HG02885 (cell line): ENCODE data around the gene ZNF335.

Experiments used
- ATAC-seq: cut with Tn5 transposase; IDR thresholded peaks from one replicate; pipeline ENCODE4 v1.9.1; 2021; ENCODE audit warnings: mild to moderate bottlenecking; ENCODE audit not compliant: unreplicated experiment, poor library complexity

The ZNF335 gene

DNA sequence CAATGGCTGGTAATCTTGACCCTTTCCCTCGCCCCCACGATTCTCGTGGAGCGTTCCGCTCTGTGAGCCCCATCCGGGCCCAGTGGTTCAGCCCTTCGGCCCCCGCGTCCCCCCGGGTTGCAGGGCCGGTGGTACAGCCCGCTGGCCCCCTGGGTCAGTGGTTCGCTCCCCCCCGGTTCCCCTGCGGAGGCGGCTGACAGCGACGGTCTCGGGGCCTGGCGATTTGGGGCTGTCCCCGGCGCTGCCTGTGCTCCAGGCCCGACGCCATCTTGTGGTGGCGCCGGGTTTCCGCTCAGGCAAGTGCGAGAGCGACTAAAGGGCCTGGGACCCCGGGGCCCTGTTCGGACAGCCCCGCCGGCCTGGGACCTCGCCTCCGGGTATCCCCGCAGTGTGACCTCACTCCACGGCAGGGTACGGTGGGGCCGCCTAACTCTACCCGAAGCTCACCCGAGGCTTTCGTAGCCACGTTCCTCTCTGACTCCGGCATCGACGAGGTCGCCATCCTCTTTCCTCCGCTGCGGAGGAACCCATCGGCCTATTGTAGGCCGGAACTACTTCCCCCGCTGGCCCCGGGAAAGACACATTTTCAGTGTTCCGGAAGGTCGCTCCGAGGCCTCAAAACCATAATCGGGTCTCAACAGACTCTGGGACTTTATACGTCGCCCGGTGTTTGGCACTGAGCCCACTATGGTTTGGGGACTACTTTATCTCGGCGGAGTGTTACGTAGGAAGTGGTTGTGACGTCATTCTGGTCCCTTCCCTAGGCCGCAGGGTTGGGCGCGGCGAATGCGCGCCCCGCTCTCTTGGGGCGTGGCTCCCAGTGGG is at the start of gene ZNF335:
TSS of gene ZNF335 (minus strand) at position 529 of the 825 bp plus-strand sequence. CDS start 793 bp downstream, outside the sequence.
- ATAC-seq = peak; percentile 80

- ATAC-seq = no peak
These were observed 48.6 kb upstream of the ZNF335 start for GRCh38 chr20:46020555-46020954.

GRCh38 chr20:46018611-46019010 is 46.6 kb upstream of the ZNF335 start:
- no peak for ATAC-seq

DNA sequence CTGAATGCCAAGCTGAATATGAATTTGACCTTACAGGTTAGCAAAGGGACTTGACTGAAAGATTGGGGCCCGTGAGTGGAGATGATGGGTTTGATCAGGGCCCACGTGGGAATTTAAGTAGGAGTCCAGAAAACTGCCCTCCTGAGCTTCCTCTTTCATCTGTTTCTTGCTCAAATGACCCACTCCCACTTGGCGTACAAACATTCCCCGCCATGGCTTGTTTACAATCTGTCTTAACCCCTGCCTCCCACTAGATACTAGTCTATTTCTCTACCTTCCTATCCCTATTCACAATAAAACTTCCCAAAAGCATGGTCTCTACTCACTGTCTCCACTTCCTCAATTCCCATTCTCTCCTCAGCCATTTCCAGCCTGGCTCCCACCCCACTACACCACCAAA is 46.1 kb upstream of the ZNF335 start:
- ATAC-seq = no peak

DNA sequence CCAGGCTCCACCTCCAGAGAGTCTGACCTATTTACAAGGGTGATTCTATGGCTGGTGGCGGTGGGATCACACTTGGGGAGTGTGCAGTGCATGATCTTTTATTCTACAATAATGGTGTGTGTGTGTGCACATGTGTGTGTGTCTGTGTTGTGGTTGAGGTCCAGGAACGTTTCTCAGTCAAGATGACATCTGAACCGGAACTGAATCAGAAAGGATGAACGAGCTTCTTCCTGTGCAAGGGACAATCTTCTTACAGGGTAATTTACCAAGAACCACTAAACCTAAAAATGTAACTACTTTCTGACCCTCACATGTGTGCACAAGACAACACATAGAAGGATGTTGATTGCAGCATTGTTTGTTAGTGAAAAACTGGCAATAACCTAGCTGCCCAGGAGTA is 45.3 kb upstream of the ZNF335 start:
- ATAC-seq = no peak

GRCh38 chr20:46014517-46015396 is 42.8 kb upstream of the ZNF335 start:
- no peak for ATAC-seq

- ATAC-seq = peak; percentile 74
These were observed 42.0 kb upstream of the ZNF335 start for GRCh38 chr20:46013829-46014516.

DNA sequence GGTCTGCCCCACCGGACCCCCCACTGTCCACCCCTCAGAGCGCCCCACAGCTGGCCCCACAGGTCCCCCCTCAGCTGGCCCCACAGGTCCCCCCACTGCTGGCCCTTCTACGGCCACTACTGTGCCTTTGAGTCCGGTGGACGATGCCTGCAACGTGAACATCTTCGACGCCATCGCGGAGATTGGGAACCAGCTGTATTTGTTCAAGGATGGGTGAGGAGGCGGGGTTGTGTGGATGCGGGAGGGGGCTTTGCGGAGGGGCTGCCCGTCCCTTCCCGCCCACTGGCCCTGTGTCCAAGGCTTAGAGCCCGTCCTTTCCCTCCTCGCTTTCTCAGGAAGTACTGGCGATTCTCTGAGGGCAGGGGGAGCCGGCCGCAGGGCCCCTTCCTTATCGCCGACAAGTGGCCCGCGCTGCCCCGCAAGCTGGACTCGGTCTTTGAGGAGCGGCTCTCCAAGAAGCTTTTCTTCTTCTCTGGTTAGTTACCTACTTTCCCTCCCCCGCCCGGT is 41.4 kb upstream of the ZNF335 start:
- no peak for ATAC-seq

DNA sequence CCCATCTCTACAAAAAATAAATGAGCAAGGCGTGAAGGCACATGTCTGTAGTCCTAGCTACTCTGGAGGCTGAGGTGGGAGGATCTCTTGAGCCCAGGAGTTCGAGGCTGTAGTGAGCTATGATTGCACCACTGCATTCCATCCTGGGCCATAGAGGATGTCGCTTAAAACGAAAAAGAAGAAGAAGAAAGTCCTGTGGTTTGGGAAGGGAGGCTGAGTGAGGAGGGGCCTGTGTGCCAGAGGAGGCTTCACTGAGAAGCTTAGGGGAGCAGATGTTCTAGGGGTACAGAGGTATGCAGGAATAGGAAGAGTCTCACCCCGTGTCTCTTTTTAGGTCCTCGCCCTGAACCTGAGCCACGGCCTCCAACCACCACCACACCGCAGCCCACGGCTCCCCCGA is 40.9 kb upstream of the ZNF335 start:
- ATAC-seq = no peak

DNA sequence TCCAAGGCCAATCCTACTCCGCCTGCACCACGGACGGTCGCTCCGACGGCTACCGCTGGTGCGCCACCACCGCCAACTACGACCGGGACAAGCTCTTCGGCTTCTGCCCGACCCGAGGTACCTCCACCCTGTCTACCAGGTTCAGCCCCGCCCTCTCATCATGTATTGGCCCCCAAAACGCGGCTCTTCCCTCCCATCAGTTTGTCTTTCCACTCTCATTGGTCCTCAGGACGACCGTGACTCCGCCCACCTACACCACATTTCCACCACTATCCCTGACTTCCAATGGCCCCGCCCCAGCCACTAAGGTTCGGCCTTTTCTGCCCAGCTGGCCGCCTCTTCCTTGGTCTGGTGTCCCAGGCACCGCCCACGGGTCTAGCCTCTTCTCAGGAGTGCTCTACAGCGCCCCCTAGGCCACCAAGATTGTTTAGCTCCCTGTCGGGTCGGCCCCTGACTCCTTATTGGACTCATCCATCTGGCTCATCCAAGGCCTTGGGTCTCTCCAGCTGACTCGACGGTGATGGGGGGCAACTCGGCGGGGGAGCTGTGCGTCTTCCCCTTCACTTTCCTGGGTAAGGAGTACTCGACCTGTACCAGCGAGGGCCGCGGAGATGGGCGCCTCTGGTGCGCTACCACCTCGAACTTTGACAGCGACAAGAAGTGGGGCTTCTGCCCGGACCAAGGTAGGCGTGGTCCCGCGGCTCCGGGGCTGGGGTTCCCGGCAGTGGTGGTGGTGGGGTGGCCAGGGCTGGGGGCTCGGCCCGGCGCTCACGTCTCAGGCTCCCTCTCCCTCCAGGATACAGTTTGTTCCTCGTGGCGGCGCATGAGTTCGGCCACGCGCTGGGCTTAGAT is 39.9 kb upstream of the ZNF335 start:
- ATAC-seq = no peak

DNA sequence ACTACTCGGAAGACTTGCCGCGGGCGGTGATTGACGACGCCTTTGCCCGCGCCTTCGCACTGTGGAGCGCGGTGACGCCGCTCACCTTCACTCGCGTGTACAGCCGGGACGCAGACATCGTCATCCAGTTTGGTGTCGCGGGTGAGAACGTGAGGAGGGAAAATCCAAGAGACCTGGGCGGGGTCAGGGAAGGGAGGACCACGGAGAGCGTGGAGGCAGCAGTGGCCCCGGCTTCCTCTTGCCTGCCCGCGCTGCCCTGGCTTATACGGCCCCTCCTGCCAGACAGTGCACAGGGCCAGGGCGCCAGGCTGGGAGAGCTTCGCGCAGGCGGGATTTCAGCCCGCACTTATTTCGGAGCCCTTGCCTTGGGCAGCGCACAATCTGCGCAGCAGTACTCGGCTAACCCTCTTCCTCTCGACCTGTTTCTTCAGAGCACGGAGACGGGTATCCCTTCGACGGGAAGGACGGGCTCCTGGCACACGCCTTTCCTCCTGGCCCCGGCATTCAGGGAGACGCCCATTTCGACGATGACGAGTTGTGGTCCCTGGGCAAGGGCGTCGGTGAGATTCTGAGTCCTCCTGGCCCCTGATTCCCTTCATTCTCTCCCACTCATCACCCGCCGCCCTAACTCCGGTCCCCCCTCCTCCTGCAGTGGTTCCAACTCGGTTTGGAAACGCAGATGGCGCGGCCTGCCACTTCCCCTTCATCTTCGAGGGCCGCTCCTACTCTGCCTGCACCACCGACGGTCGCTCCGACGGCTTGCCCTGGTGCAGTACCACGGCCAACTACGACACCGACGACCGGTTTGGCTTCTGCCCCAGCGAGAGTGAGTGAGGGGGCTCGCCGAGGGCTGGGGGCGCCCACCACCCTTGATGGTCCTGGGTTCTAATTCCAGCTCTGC is 38.7 kb upstream of the ZNF335 start:
- ATAC-seq = no peak

DNA sequence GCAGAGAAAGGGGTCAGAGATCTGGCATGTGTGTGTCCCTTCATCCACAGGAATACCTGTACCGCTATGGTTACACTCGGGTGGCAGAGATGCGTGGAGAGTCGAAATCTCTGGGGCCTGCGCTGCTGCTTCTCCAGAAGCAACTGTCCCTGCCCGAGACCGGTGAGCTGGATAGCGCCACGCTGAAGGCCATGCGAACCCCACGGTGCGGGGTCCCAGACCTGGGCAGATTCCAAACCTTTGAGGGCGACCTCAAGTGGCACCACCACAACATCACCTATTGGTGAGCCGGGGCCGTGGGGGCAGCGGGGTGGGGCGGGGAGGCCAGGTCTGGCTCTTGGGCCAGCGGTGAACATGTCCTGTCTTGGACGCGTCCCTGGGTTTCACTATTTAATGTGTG is 37.8 kb upstream of the ZNF335 start:
- ATAC-seq = no peak

GRCh38 chr20:46007671-46008070 is 35.7 kb upstream of the ZNF335 start:
- no peak for ATAC-seq

GRCh38 chr20:46006964-46007363 is 35.0 kb upstream of the ZNF335 start:
- ATAC-seq = no peak

DNA sequence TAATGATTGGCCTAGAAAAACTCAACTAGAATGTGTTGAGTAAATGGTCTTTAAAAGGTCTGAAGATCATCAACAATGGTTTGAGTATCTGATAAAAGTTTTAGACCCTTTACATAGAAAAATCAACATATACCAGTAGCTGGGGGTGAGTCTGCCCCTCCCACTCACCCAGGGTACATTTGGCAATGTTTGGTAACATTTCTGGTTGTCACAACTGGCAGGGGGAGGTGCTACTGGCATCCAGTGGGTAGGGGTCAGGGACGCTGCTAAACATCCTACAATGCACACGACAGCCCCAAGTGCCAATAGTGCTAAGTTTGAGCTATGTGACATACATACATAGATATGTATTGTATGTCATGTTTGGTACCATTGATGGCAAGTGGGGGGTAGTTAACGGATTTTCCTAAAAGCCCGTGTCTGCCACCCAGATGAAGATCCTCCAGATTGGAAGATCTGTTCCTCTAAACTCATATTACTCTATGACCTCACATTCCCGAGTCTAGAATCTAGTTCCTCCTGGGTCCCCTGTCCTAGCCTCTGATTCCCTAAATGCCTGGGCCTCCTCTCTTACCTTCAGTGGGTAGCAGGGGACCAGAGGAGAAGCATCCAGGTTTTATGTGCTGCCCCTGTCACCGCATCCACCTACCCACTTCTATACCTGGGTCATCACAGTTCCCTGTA is 34.2 kb upstream of the ZNF335 start:
- ATAC-seq = no peak

- ATAC-seq = no peak
These were observed 33.0 kb upstream of the ZNF335 start for GRCh38 chr20:46004889-46005473.

- ATAC-seq = no peak
These were observed 32.2 kb upstream of the ZNF335 start for GRCh38 chr20:46004187-46004586.

- ATAC-seq = no peak
These were observed 30.0 kb upstream of the ZNF335 start for GRCh38 chr20:46002008-46002407.
